Inflammatory macrophage treated with lipopolysaccharide for 1 hour (primary cell): ENCODE data around the gene DYNC1H1.
A peak's percentile ranks its signal among the peaks of the same experiment; 100 is the strongest.
"Not testable (repeated sequence)": the region's sequence is repeated elsewhere in the genome, so short reads cannot be mapped to it uniquely, and the experiment has no call there.

Experiments
- DNase-seq, 2 donors: peaks; one replicate each; pipeline ENCODE4 v3.0.0-alpha.2; 2020 to 2022

The DYNC1H1 gene

GRCh38 chr14:102043251-102044025 lies 79.1 kb downstream of the DYNC1H1 start:
- no peak for DNase-seq

GRCh38 chr14:102044566-102044965 lies 80.2 kb downstream of the DYNC1H1 start:
- no peak for DNase-seq

- peak; percentile 8 to 16 for DNase-seq
These were observed 82.2 kb downstream of the DYNC1H1 start for GRCh38 chr14:102046337-102047278.

- DNase-seq: no peak
These were observed 83.6 kb downstream of the DYNC1H1 start for GRCh38 chr14:102047808-102048540.

- no peak for DNase-seq
These were observed 85.1 kb downstream of the DYNC1H1 start for GRCh38 chr14:102049258-102050025.

- DNase-seq: no peak
These were observed 85.6 kb downstream of the DYNC1H1 start for GRCh38 chr14:102050026-102050405.

- DNase-seq: no peak
These were observed 86.3 kb downstream of the DYNC1H1 start for GRCh38 chr14:102050625-102051024.

GRCh38 chr14:102052522-102052921 lies 88.1 kb downstream of the DYNC1H1 start:
- DNase-seq: no peak

GRCh38 chr14:102055181-102055901 lies 91.0 kb downstream of the DYNC1H1 start:
- DNase-seq: no peak

GRCh38 chr14:102056694-102057442 lies 92.5 kb downstream of the DYNC1H1 start:
- no peak for DNase-seq

- DNase-seq: no peak
These were observed 93.2 kb downstream of the DYNC1H1 start for GRCh38 chr14:102057480-102058114.

GRCh38 chr14:102058146-102058545 lies 93.8 kb downstream of the DYNC1H1 start:
- no peak for DNase-seq

- no peak for DNase-seq
These were observed 94.6 kb downstream of the DYNC1H1 start for GRCh38 chr14:102058961-102059360.

- DNase-seq: peak; percentile 89 to 97
These were observed 98.9 kb downstream of the DYNC1H1 start for GRCh38 chr14:102063109-102063807.

- no peak for DNase-seq
These were observed 99.5 kb downstream of the DYNC1H1 start for GRCh38 chr14:102063808-102064429.

GRCh38 chr14:102064590-102064989 lies 100.2 kb downstream of the DYNC1H1 start:
- not testable (repeated sequence) for DNase-seq

GRCh38 chr14:102066041-102066451 lies 101.7 kb downstream of the DYNC1H1 start:
- peak; percentile 22 to 40 for DNase-seq

- no peak for DNase-seq
These were observed 107.1 kb downstream of the DYNC1H1 start for GRCh38 chr14:102071283-102071998.
